ENCODE measurements around the gene B4GALNT1.
"Not testable (repeated sequence)": the region's sequence is repeated elsewhere in the genome, so short reads cannot be mapped to it uniquely, and the experiment has no call there.

The B4GALNT1 gene

DNA sequence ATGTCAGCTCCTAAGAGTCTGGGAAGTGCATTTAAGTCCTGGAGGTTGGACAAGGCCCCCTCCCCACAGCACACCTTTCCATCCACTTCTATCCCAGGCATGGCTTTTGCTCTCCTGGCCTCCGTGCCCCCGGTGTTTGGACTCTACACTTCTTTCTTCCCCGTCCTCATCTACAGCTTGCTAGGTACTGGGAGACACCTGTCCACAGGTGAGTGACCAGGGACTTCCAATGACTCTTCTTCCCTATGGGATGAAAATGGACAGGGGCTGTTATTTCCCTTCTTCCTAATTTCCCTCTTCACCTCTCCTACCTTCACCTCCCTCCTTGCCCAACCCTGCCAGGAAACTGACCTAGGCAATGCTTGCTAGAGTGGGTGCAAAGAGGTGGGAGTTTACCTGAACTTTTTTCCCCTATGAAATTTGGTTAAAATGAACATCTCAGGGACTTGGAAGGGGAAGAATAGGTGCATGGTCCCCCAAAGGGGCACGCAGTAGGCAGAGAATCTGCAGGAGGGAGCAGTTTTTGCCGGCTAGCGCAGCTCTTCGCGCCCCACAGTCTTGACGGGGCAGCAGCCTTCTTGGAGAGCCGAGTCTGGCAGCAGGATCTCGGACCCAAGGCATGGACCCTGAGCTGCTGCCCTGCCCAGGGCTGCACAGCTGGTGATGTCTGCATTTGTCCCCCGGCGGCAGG, 12.6 kb downstream of the B4GALNT1 start:
- no peak for DNase-seq

DNA sequence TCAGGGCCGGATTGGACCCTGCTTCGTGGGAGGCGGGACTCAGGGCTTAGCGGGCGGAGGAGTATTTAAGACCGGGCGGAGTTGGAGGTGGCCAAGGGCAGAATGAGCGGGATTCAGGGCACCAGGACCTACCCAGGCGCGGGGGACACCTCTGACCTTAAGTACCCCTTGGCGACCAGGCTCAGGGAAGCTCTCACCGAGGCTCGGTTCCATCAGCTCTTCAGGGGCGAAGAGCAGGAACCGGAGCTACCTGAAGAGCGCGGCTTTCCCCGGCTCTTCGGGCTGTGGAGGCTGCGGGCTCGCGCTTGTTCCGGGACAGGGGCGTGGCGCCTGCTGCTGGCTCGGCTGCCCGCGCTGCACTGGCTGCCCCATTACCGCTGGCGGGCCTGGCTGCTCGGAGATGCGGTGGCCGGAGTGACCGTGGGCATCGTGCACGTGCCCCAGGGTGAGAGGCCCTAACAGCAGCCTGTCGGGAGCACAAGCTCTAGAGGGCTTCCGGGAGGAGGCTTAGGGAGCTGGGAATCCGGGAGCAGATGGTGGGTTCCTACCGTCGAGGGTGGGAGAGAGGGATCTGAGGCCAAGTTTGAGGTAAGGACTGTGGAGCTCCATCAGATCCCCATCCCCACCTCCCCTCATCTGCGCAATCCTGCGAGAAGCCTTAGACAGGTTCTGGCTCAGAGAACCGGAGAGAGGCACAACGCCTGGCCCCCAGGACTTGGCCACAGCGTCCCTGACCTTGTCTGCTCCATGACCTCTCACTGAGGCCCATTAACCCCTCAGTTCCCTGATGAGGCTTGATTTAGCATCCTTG, 13.4 kb downstream of the B4GALNT1 start:
- DNase-seq, result no peak

- no peak for DNase-seq
These were observed 14.0 kb downstream of the B4GALNT1 start for GRCh38 chr12:57618966-57619433.

DNA sequence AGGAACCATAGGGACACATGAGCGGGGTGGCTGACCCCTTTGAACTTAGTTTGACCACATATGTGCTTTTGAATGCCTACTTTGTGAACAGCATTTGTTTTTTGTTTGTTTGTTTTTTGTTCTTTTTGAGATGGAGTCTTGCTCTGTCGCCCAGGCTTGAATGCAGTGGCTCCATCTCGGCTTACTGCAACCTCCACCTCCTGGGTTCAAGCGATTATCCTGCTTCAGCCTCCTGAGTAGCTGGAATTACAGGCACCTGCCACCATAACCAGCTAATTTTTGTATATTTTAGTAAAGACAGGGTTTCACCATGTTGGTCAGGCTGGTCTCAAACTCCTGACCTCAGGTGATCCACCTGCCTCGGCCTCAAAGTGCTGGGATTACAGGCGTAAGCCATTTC, 14.6 kb downstream of the B4GALNT1 start:
- not testable (repeated sequence) for DNase-seq

- no peak for DNase-seq
These were observed 15.1 kb downstream of the B4GALNT1 start for GRCh38 chr12:57617942-57618341.

DNA sequence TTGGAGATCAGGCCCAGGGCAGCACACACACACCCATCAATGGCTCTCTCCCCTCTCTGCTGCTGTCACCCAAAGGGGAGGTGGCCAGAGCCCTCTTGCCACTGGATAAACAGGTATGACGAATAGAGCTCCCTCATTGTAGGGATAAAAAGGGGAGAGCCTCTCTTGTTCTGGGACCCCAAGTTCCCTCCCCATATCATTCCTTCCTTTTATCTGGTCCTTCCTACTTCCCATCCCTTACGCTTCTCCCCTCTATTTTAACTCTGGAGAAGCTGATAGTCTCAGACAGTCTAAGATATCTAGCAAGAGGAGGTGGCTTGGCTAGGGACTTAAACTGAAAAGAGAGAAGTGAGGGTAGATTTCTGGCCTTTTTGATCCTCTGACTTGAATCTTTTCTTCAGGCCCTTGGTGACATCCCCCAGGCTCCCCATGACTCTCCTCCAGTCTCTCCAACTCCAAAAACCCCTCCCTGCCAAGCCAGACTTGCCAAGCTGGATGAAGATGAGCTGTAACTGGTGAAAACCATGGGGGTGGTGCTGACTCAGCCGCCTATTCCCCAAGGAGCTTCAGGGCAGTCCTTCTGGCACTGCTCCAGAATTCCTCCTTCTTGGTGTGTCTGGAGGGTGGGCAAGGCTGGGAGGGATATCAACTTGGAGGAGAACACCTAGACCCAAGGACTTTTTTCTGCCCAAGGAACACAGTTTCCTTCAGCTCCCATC, 16.5 kb downstream of the B4GALNT1 start:
- no peak for DNase-seq

- no peak for DNase-seq
These were observed 17.4 kb downstream of the B4GALNT1 start for GRCh38 chr12:57615637-57616036.

- no peak for DNase-seq
These were observed 18.0 kb downstream of the B4GALNT1 start for GRCh38 chr12:57614948-57615500.

GRCh38 chr12:57614178-57614947, 18.6 kb downstream of the B4GALNT1 start:
- peak in 1 of 3 experiments; percentile 12 for DNase-seq

DNA sequence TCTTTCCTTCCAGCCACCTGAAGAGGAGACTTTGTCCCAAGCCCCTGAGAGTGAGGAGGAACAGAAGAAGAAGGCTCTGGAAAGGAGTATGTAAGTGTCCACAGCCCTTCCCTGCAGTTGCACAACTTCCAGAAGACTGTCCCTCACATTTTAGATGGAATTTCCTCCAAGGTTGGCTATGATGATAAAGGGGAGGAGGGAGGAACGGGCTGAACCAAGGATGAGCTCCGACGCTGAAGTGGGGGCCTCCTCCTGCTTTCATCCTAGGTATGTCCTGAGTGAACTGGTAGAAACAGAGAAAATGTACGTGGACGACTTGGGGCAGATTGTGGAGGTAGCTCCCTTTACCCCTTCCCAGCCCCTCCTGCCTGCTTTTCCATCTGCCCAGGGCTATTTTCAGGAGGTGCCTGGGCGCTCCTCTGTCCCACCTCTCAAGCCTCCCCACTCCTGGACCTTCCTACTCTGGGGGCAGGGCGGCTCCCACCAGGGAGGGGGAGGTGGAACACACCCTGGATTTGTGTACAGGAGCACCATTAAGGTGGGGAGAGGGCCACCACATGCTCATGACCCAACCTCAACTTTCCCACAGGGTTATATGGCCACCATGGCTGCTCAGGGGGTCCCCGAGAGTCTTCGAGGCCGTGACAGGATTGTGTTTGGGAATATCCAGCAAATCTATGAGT, 19.4 kb downstream of the B4GALNT1 start:
- no peak for DNase-seq

GRCh38 chr12:57612711-57613426, 20.1 kb downstream of the B4GALNT1 start:
- DNase-seq, result no peak

- DNase-seq, result no peak
These were observed 20.9 kb downstream of the B4GALNT1 start for GRCh38 chr12:57611827-57612710.

- DNase-seq, result peak; percentile 50 to 88 (median 86)
These were observed 21.7 kb downstream of the B4GALNT1 start, which contains the start of gene ARHGEF25 for GRCh38 chr12:57611108-57611826. ARHGEF25 (plus strand) TSS chr12:57611435; CDS start chr12:57611895, 460 bp downstream.

- no peak for DNase-seq
These were observed 22.4 kb downstream of the B4GALNT1 start for GRCh38 chr12:57610554-57611107.

- DNase-seq, result no peak
These were observed 23.0 kb downstream of the B4GALNT1 start for GRCh38 chr12:57609781-57610553.

GRCh38 chr12:57609101-57609780, 23.8 kb downstream of the B4GALNT1 start:
- no peak for DNase-seq

DNA sequence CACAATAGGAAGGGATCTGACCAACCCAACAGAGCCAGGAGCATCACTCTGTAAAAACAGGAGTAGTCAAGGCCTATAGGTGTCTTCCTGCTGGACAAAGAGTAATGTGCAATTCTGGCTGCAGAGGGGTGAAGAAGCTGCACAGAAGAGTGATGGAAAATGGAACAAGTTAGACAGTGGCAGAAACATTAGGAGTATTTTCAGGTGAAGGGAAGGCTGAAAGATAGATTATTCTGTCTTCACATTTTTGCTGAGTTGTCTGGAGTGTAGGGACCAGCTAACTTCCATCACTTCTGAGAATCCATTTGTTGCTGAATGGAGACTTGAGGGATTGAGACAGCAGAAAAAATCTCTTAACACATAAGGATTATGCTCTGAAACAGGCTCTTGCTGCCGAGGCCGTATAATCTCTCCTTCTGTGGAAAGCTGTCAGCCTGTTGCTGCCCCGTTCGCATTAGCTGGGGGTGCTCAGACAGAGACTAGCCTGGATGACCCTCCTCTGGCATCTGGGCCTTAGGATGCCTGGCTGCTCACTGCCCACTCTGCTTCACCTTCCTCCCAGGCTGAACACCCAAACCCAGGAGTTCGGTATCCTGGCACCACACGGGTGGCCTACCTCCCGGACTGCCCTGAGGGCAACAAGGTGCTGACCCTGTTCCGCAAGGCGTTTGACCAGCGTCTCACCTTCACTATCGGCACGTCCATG, 24.9 kb downstream of the B4GALNT1 start:
- no peak for DNase-seq
